ENCODE results near the gene BAD. TPM values are rescaled to one million over a fixed set of nuclear protein-coding genes. Genes with fewer than 3 reads are reported as not detected.
A peak's percentile ranks its signal among the peaks of the same experiment; 100 is the strongest.
"Not testable (repeated sequence)": the region's sequence is repeated elsewhere in the genome, so short reads cannot be mapped to it uniquely, and the experiment has no call there.

Gene BAD
- total and polyA plus RNA-seq, 4 donors = 16.0 to 39.5 (median 30.2) TPM

- H3K27me3 ChIP-seq (ENCODE audit: control insufficient read depth in 4 of 4, insufficient read depth in 4 of 4, low read length in 3 of 4); H3K9ac ChIP-seq (ENCODE audit: low read depth in 1 of 2, low read length in 2 of 2); H3K36me3 ChIP-seq (ENCODE audit: control insufficient read depth in 4 of 4, insufficient read depth in 3 of 4, low read depth in 1 of 4, low read length in 3 of 4); H3K9me3 ChIP-seq (ENCODE audit: control insufficient read depth in 4 of 4, low read length in 3 of 4); DNase-seq (ENCODE audit: low spot score): not testable (repeated sequence)
- Histone ChIP-seq H3K27ac (ENCODE audit: low read depth in 1 of 2, low read length in 2 of 2) (peak overlapping the region in 1 of 2 donors; percentile 95), H3K4me3 (ENCODE audit: low read depth in 1 of 3, low read length in 3 of 3) (peak overlapping the region in 2 of 3 donors; percentile 74 to 92), H3K4me1 (ENCODE audit: control insufficient read depth in 4 of 4, insufficient read depth in 4 of 4, low read length in 3 of 4) (peaks cover 17 to 69% (median 51%) of the 10 kb centered on the region in 4 donors)
- WGBS = 2% methylated on average over 40 of the region's 43 CpGs
Observed at GRCh38 chr11:64246621-64246870, 37.9 kb downstream of the BAD start.

GRCh38 chr11:64245797-64246620 is 38.5 kb downstream of the BAD start:
- peaks cover 17 to 66% (median 49%) of the 10 kb centered on the region in 4 donors for H3K4me1 ChIP-seq (ENCODE audit: control insufficient read depth in 4 of 4, insufficient read depth in 4 of 4, low read length in 3 of 4)
- 1% methylated on average over 46 of the region's 46 CpGs for WGBS
- peak overlapping the region; percentile 74 to 92 (median 89) for H3K4me3 ChIP-seq (ENCODE audit: low read depth in 1 of 3, low read length in 3 of 3)
- TF ChIP-seq HNF4A (conservative IDR thresholded peaks at IDR 0.05) (peak in 1 of 2 donors; percentile 16), RXRA (IDR thresholded peaks at IDR 0.05) (no peak)
- no peak for DNase-seq (ENCODE audit: low spot score)
- H3K9me3 ChIP-seq (ENCODE audit: control insufficient read depth in 4 of 4, low read length in 3 of 4) = no peaks in the 10 kb centered on the region
- H3K36me3 ChIP-seq (ENCODE audit: control insufficient read depth in 4 of 4, insufficient read depth in 3 of 4, low read depth in 1 of 4, low read length in 3 of 4) = peaks cover 0 to 6% (median 4%) of the 10 kb centered on the region in 4 donors
- H3K27me3 ChIP-seq (ENCODE audit: control insufficient read depth in 4 of 4, insufficient read depth in 4 of 4, low read length in 3 of 4) = no peaks in the 10 kb centered on the region
- H3K27ac ChIP-seq (ENCODE audit: low read depth in 1 of 2, low read length in 2 of 2) = peak overlapping the region; percentile 90 to 92
- peak overlapping the region; percentile 32 to 76 for H3K9ac ChIP-seq (ENCODE audit: low read depth in 1 of 2, low read length in 2 of 2)

DNA sequence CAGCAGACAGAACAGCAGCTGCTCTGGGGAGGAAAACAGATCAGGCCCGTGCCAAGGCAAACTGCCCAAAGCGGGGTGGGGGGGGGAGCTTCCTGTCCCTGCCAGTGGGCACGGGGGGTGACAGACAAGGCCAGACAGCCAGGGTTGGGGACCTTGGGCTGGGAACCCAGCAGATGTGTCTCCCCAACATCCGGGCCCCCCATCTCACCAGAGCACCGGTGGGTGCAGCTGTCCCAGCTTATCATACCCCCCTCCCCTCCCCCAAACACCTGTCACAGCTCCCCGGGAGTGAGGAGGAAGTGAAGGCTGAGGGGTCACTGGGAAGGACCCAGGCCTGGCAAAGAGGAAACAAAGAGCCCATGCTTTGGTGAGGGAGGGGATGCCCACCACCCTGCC is 39.1 kb downstream of the BAD start:
- DNase-seq (ENCODE audit: low spot score) = no peak
- 6% methylated on average over 6 of the region's 6 CpGs for WGBS
- no peaks in the 10 kb centered on the region for H3K27me3 ChIP-seq (ENCODE audit: control insufficient read depth in 4 of 4, insufficient read depth in 4 of 4, low read length in 3 of 4)

More for the DNA sequence above, 39.1 kb downstream of the BAD start:
- Histone ChIP-seq H3K36me3 (ENCODE audit: control insufficient read depth in 4 of 4, insufficient read depth in 3 of 4, low read depth in 1 of 4, low read length in 3 of 4) (peaks cover 0 to 6% (median 4%) of the 10 kb centered on the region in 4 donors), H3K9ac (ENCODE audit: low read depth in 1 of 2, low read length in 2 of 2) (peak overlapping the region; percentile 32 to 76), H3K4me3 (ENCODE audit: low read depth in 1 of 3, low read length in 3 of 3) (peak overlapping the region; percentile 74 to 92 (median 89)), H3K4me1 (ENCODE audit: control insufficient read depth in 4 of 4, insufficient read depth in 4 of 4, low read length in 3 of 4) (peaks cover 16 to 62% (median 46%) of the 10 kb centered on the region in 4 donors), H3K27ac (ENCODE audit: low read depth in 1 of 2, low read length in 2 of 2) (peak overlapping the region; percentile 90 to 92), H3K9me3 (ENCODE audit: control insufficient read depth in 4 of 4, low read length in 3 of 4) (no peaks in the 10 kb centered on the region)
- no peak for TF ChIP-seq HNF4A (conservative IDR thresholded peaks at IDR 0.05)
- TF ChIP-seq, protein P1, sequence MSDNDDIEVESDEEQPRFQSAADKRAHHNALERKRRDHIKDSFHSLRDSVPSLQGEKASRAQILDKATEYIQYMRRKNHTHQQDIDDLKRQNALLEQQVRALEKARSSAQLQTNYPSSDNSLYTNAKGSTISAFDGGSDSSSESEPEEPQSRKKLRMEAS (IDR thresholded peaks at IDR 0.05) = no peak
- no peak for TF ChIP-seq FOXA1 (IDR thresholded peaks at IDR 0.05)
- no peak for TF ChIP-seq SP1 (IDR thresholded peaks at IDR 0.05)
- TF ChIP-seq HNF4G (IDR thresholded peaks at IDR 0.05) = no peak
- no peak for TF ChIP-seq RAD21 (IDR thresholded peaks at IDR 0.05)
- TF ChIP-seq NR2F2 (IDR thresholded peaks at IDR 0.05) = no peak
- TF ChIP-seq YY1 (IDR thresholded peaks at IDR 0.05) = no peak
- no peak for TF ChIP-seq FOXA2 (IDR thresholded peaks at IDR 0.05)
- TF ChIP-seq, protein P2, sequence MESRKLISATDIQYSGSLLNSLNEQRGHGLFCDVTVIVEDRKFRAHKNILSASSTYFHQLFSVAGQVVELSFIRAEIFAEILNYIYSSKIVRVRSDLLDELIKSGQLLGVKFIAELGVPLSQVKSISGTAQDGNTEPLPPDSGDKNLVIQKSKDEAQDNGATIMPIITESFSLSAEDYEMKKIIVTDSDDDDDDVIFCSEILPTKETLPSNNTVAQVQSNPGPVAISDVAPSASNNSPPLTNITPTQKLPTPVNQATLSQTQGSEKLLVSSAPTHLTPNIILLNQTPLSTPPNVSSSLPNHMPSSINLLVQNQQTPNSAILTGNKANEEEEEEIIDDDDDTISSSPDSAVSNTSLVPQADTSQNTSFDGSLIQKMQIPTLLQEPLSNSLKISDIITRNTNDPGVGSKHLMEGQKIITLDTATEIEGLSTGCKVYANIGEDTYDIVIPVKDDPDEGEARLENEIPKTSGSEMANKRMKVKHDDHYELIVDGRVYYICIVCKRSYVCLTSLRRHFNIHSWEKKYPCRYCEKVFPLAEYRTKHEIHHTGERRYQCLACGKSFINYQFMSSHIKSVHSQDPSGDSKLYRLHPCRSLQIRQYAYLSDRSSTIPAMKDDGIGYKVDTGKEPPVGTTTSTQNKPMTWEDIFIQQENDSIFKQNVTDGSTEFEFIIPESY (IDR thresholded peaks at IDR 0.05) = no peak
- TF ChIP-seq, protein P3, sequence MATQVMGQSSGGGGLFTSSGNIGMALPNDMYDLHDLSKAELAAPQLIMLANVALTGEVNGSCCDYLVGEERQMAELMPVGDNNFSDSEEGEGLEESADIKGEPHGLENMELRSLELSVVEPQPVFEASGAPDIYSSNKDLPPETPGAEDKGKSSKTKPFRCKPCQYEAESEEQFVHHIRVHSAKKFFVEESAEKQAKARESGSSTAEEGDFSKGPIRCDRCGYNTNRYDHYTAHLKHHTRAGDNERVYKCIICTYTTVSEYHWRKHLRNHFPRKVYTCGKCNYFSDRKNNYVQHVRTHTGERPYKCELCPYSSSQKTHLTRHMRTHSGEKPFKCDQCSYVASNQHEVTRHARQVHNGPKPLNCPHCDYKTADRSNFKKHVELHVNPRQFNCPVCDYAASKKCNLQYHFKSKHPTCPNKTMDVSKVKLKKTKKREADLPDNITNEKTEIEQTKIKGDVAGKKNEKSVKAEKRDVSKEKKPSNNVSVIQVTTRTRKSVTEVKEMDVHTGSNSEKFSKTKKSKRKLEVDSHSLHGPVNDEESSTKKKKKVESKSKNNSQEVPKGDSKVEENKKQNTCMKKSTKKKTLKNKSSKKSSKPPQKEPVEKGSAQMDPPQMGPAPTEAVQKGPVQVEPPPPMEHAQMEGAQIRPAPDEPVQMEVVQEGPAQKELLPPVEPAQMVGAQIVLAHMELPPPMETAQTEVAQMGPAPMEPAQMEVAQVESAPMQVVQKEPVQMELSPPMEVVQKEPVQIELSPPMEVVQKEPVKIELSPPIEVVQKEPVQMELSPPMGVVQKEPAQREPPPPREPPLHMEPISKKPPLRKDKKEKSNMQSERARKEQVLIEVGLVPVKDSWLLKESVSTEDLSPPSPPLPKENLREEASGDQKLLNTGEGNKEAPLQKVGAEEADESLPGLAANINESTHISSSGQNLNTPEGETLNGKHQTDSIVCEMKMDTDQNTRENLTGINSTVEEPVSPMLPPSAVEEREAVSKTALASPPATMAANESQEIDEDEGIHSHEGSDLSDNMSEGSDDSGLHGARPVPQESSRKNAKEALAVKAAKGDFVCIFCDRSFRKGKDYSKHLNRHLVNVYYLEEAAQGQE (IDR thresholded peaks at IDR 0.05) = no peak
- TF ChIP-seq, protein P4, sequence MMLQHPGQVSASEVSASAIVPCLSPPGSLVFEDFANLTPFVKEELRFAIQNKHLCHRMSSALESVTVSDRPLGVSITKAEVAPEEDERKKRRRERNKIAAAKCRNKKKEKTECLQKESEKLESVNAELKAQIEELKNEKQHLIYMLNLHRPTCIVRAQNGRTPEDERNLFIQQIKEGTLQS (IDR thresholded peaks at IDR 0.05) = no peak
- no peak for TF ChIP-seq RXRA (IDR thresholded peaks at IDR 0.05)
- TF ChIP-seq JUND (IDR thresholded peaks at IDR 0.05) = no peak
- no peak for TF ChIP-seq CTCF (IDR thresholded peaks at IDR 0.05; ENCODE audit: low read depth, low read length, missing input control)
- TF ChIP-seq EGR1 (IDR thresholded peaks at IDR 0.05; ENCODE audit: low read depth in 2 of 2) = no peak
